Transverse colon (tissue), 4 donors: ENCODE data around the gene IGDCC3. TPM values are rescaled to one million over a fixed set of nuclear protein-coding genes. Genes with fewer than 3 reads are reported as not detected.

Experiments used
- DNase-seq: peaks from one replicate; pipeline ENCODE4 v3.0.0-alpha.2; 2019
- H3K27ac ChIP-seq, 4 donors: fragments of 200-600 bp; sonication (generic); 2 replicates each; pipeline ENCODE4 v1.5.1; 2016 to 2018; ENCODE audit warnings: inconsistent platforms in 4 of 4
- H3K27me3 ChIP-seq: fragments of 200-600 bp; sonication (generic); 2 replicates; pipeline ENCODE4 v1.5.1; 2017; ENCODE audit warnings: inconsistent platforms
- H3K36me3 ChIP-seq, 4 donors: fragments of 200-600 bp; sonication (generic); 2 replicates each; pipeline ENCODE4 v1.5.1; 2017 to 2019; ENCODE audit warnings: inconsistent platforms in 4 of 4
- H3K4me1 ChIP-seq, 4 donors: fragments of 200-600 bp; sonication (generic); 2 replicates each; pipeline ENCODE4 v1.5.1; 2017 to 2020; ENCODE audit warnings: inconsistent platforms in 4 of 4
- H3K4me3 ChIP-seq, 4 donors: fragments of 200-600 bp; sonication (generic); 1 replicate in 1 of 4; 2 replicates in 3 of 4; pipeline versions ENCODE4 v1.5.1 to v1.6.1; 2017 to 2019; ENCODE audit warnings: inconsistent platforms in 4 of 4
- H3K9me3 ChIP-seq, 2 donors: fragments of 200-600 bp; sonication (generic); 2 replicates each; pipeline ENCODE4 v1.5.1; 2017 to 2019; ENCODE audit warnings: inconsistent platforms in 2 of 2
- EP300 ChIP-seq: sonication (generic); formaldehyde crosslinking; IDR thresholded peaks from one replicate; pipeline ENCODE4 v1.6.1; 2017; ENCODE audit warnings: antibody characterized with exemption, low read depth
- POLR2A ChIP-seq: fragments of 450-650 bp; IDR thresholded peaks from one replicate; pipeline ENCODE4 v1.6.1; 2016; ENCODE audit warnings: antibody characterized with exemption, mild to moderate bottlenecking, moderate library complexity
- POLR2AphosphoS5 ChIP-seq, 3 donors: sonication (generic); formaldehyde crosslinking; IDR thresholded peaks; one replicate each; pipeline ENCODE4 v1.6.1; 2016; ENCODE audit warnings: antibody characterized with exemption in 3 of 3
- WGBS, 2 donors: methylation state at CpG; one replicate each; pipeline ENCODE4 v1.1.5; 2018; ENCODE audit warnings: low coverage in 1 of 2; 5-methylcytosine and 5-hydroxymethylcytosine counted together
- in situ Hi-C, 4 donors: fragments of 200-750 bp; cut with MboI; loops; one replicate each; pipeline versions ENCODE4 v1.15.0 to v1.15.1; 2017; ENCODE audit warnings: low sequenced_read_pairs in 3 of 4, low pct_ligation_motif_present in 1 of 4, low pct_unique_long_range_greater_than_20kb in 1 of 4
- intact Hi-C: fragments of 100-400 bp; cut with DNase I; formaldehyde crosslinking; loops from one replicate; pipeline ENCODE4 v1.15.1; 2023; ENCODE audit warnings: low total_unique reads
- total RNA-seq, 4 donors: library from RNA; depleted of rRNA; stranded (reverse); fragments of >200 nt; gene quantifications; one replicate each; pipeline ENCODE4 v1.1.0, GENCODE V29; 2016
- TF ChIP-seq, protein P1 (sequence below), 5 experiments: fragments of 200-600 bp in 3 of 5; fragments of 450-650 bp in 2 of 5; sonication (generic) in 3 of 5; IDR thresholded peaks; 1 replicate in 2 of 5; 2 replicates in 3 of 5; pipeline ENCODE4 v1.5.1; 2016 to 2017; ENCODE audit warnings: antibody characterized with exemption in 5 of 5, inconsistent platforms in 3 of 5, mild to moderate bottlenecking in 2 of 5, moderate library complexity in 1 of 5

Gene IGDCC3
- total RNA-seq, 4 donors from 2014 or later: not detected

DNA sequence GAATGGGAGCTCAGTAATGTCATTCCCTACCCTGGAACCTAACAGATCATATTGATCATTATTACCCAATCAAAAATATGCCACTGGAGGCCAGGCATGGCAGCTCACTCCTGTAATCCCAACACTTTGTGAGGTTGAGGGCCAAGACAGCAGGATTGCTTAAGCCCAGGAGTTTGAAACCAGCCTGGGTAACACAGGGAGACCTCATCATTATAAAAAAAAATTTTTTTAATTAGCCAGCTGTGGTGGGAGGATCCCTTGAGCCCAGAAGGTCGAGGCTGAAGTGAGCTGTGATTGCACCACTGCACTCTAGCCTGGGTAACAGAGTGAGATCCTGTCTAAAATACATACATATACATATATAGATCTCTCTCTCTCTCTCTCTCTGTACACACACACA lies 34.8 kb upstream of the IGDCC3 start:
- 12% methylated on average over 1 of the region's 1 CpG; no CpG with 5 or more reads in 1 of the 2 donors for WGBS, 2 donors
- peaks cover 0 to 9% (median 0%) of the 10 kb centered on the region in 4 donors for H3K4me1 ChIP-seq
- H3K4me3 ChIP-seq: no peak overlapping the region
- no peaks in the 10 kb centered on the region for H3K36me3 ChIP-seq
- no peak overlapping the region for H3K27ac ChIP-seq
- H3K9me3 ChIP-seq: no peaks in the 10 kb centered on the region
- TF ChIP-seq POLR2A (no peak), POLR2AphosphoS5 (IDR thresholded peaks at IDR 0.05) (no peak)
- TF ChIP-seq, protein P1, sequence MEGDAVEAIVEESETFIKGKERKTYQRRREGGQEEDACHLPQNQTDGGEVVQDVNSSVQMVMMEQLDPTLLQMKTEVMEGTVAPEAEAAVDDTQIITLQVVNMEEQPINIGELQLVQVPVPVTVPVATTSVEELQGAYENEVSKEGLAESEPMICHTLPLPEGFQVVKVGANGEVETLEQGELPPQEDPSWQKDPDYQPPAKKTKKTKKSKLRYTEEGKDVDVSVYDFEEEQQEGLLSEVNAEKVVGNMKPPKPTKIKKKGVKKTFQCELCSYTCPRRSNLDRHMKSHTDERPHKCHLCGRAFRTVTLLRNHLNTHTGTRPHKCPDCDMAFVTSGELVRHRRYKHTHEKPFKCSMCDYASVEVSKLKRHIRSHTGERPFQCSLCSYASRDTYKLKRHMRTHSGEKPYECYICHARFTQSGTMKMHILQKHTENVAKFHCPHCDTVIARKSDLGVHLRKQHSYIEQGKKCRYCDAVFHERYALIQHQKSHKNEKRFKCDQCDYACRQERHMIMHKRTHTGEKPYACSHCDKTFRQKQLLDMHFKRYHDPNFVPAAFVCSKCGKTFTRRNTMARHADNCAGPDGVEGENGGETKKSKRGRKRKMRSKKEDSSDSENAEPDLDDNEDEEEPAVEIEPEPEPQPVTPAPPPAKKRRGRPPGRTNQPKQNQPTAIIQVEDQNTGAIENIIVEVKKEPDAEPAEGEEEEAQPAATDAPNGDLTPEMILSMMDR (IDR thresholded peaks at IDR 0.05): no peak
- in situ Hi-C loops (no loop called here), intact Hi-C loops (loop anchor here (5.0 kb wide), 1 partner anchor 1505 kb away; no protein-coding TSS in a partner anchor)
- peaks cover 3% of the 10 kb centered on the region for H3K27me3 ChIP-seq
- DNase-seq: no peak

DNA sequence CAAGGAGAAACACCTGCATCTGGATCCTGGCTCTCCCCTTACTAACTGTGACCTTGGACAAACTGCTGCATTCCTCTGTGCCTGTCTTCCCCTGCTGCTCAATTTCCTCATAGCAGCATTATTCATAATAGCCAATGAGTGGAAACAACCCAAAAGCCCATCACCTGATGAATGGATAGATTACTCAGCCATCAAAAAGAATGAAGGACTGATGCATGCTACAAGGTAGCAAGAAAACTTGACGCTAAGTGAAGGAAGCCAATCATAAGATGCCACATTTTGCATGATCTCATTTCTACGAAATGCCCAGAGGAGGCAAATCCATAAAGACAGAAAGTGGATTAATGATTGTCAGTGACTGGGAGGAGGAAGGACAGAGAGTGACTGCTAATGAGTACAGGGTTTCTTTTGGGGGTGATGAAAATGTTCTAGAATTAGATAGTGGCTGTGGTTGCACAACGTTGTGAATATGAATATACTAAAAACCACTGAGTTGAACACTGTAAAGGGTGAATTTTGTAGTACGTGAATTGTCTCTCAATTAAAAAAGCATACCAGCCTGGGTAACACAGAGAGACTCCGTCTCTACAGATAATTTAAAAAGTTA lies 33.8 kb upstream of the IGDCC3 start:
- no peaks in the 10 kb centered on the region for H3K27me3 ChIP-seq
- H3K27ac ChIP-seq: no peak overlapping the region
- H3K4me1 ChIP-seq: peaks cover 0 to 9% (median 0%) of the 10 kb centered on the region in 4 donors
- H3K4me3 ChIP-seq: no peak overlapping the region
- 58 to 67% methylated on average over 4 to 5 of the region's 5 CpGs for WGBS, 2 donors
- no peaks in the 10 kb centered on the region for H3K9me3 ChIP-seq
- in situ Hi-C loops (no loop called here), intact Hi-C loops (loop anchor here (5.0 kb wide), 1 partner anchor 1504 kb away; no protein-coding TSS in a partner anchor)
- no peak for DNase-seq
- TF ChIP-seq EP300 (no peak), POLR2AphosphoS5 (IDR thresholded peaks at IDR 0.05) (no peak), POLR2A (no peak)
- TF ChIP-seq, protein P1 (IDR thresholded peaks at IDR 0.05): no peak
- no peaks in the 10 kb centered on the region for H3K36me3 ChIP-seq

DNA sequence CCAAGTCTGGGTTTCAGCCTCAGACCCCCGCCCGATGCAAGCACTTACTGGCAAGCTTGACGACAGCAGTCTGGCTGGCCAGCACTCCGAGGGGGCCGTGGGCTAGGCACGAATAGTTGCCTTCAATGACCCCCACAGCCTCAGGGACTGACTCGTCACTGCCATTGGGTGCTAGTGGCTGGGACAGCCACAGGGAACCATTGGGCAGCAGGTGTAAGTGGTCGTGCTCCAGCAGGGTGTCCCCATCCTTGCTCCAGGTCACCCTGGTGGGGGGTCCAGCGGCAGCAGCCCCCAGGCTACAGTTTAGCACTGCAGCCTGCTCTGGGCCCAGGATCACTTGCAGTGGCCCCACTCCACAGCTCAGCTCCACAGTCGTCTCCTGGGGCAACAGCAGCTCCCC lies 33.2 kb upstream of the IGDCC3 start:
- Histone ChIP-seq H3K4me1 (peaks cover 0 to 9% (median 0%) of the 10 kb centered on the region in 4 donors), H3K27ac (no peak overlapping the region), H3K4me3 (no peak overlapping the region), H3K27me3 (no peaks in the 10 kb centered on the region), H3K9me3 (no peaks in the 10 kb centered on the region), H3K36me3 (no peaks in the 10 kb centered on the region)
- 80% methylated on average over 10 of the region's 10 CpGs; no CpG with 5 or more reads in 1 of the 2 donors for WGBS, 2 donors
- no peak for TF ChIP-seq POLR2AphosphoS5 (IDR thresholded peaks at IDR 0.05)
- no peak for TF ChIP-seq POLR2A
- TF ChIP-seq EP300: no peak
- TF ChIP-seq, protein P1 (IDR thresholded peaks at IDR 0.05): no peak
- intact Hi-C loops: loop anchor here (5.0 kb wide), 1 partner anchor 1504 kb away; no protein-coding TSS in a partner anchor
- in situ Hi-C loops: no loop called here
- DNase-seq: no peak

DNA sequence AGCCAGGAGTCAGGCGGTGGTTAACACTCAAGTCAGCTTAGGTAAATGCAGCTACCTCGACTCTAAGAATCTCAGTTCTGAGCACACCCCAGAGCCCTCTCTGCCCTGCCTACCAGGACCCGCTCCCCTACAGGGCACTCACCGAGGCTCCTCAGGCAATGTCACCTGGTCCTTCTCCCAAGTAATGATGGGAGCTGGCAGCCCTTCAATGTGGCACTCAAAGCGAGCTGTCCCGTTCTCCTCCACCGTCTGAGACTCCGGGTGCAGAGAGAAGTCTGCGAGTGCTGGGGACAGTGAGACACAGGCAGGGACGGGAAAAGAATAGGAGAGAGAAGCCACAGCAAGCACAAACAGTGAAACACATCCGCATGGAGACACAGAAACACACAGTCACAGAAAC lies 32.2 kb upstream of the IGDCC3 start:
- Histone ChIP-seq H3K36me3 (no peaks in the 10 kb centered on the region), H3K4me3 (no peak overlapping the region), H3K27me3 (no peaks in the 10 kb centered on the region), H3K27ac (no peak overlapping the region), H3K9me3 (no peaks in the 10 kb centered on the region), H3K4me1 (peaks cover 0 to 1% (median 0%) of the 10 kb centered on the region in 4 donors)
- in situ Hi-C loops (no loop called here), intact Hi-C loops (loop anchor here (5.0 kb wide), 1 partner anchor 1503 kb away; no protein-coding TSS in a partner anchor)
- whole genome bisulfite sequencing, 2 donors: 40 to 83% methylated on average over 1 to 11 of the region's 11 CpGs
- TF ChIP-seq POLR2AphosphoS5 (IDR thresholded peaks at IDR 0.05) (no peak), POLR2A (no peak), EP300 (no peak)
- TF ChIP-seq, protein P1 (IDR thresholded peaks at IDR 0.05): no peak
- DNase-seq: no peak
